Mesendoderm (in vitro differentiated cells): ENCODE data around the gene KLK6.
"Not testable (repeated sequence)": the region's sequence is repeated elsewhere in the genome, so short reads cannot be mapped to it uniquely, and the experiment has no call there.

Experiments
- DNase-seq: peaks from one replicate; pipeline ENCODE4 v3.0.0; 2013
- H2AK5ac ChIP-seq: 2 replicates; pipeline ENCODE4 v1.6.1; 2013; ENCODE audit warnings: low read length, inconsistent platforms
- H2BK120ac ChIP-seq: 2 replicates; pipeline ENCODE4 v1.6.1; 2013; ENCODE audit warnings: low read depth, mild to moderate bottlenecking, low read length, moderate library complexity, mixed read lengths
- H2BK15ac ChIP-seq: replicated peaks from 2 replicates; pipeline ENCODE4 v1.6.1; 2013; ENCODE audit warnings: low read depth, mild to moderate bottlenecking, moderate library complexity
- H2BK5ac ChIP-seq: 2 replicates; pipeline ENCODE4 v1.6.1; 2013; ENCODE audit warnings: low read length, inconsistent platforms
- H3K18ac ChIP-seq: 2 replicates; pipeline ENCODE4 v1.6.1; 2013; ENCODE audit warnings: mild to moderate bottlenecking, low read length, mixed read lengths
- H3K23ac ChIP-seq: one replicate; pipeline ENCODE4 v1.6.1; 2013; ENCODE audit warnings: low read length
- H3K27ac ChIP-seq: 2 replicates; pipeline ENCODE4 v1.5.1; 2013; ENCODE audit warnings: low read depth, mild to moderate bottlenecking, inconsistent platforms, low read length, moderate library complexity
- H3K27me3 ChIP-seq: 2 replicates; pipeline ENCODE4 v1.6.1; 2013; ENCODE audit warnings: low read length, control low read depth, mild to moderate bottlenecking, inconsistent platforms; ENCODE audit not compliant: insufficient read depth, poor library complexity
- H3K36me3 ChIP-seq: 2 replicates; pipeline ENCODE4 v1.6.1; 2013; ENCODE audit warnings: low read length, inconsistent platforms; ENCODE audit not compliant: control insufficient read depth, insufficient read depth
- H3K4ac ChIP-seq: one replicate; pipeline ENCODE4 v1.6.1; 2013; ENCODE audit warnings: low read depth, mild to moderate bottlenecking, low read length, moderate library complexity
- H3K4me1 ChIP-seq: 2 replicates; pipeline ENCODE4 v1.6.1; 2013; ENCODE audit warnings: low read depth, low read length, inconsistent platforms; ENCODE audit not compliant: control insufficient read depth
- H3K4me2 ChIP-seq: 2 replicates; pipeline ENCODE4 v1.6.1; 2013; ENCODE audit warnings: low read length
- H3K4me3 ChIP-seq: 2 replicates; pipeline ENCODE4 v1.5.1; 2013; ENCODE audit warnings: mild to moderate bottlenecking, low read length
- H3K56ac ChIP-seq: one replicate; pipeline ENCODE4 v1.6.1; 2013; ENCODE audit warnings: low read length
- H3K79me1 ChIP-seq: 2 replicates; pipeline ENCODE4 v1.6.1; 2013; ENCODE audit warnings: low read length, inconsistent platforms
- H3K79me2 ChIP-seq: 2 replicates; pipeline ENCODE4 v1.6.1; 2013; ENCODE audit warnings: mild to moderate bottlenecking, low read length; ENCODE audit not compliant: control insufficient read depth, insufficient read depth
- H3K9ac ChIP-seq: 2 replicates; pipeline ENCODE4 v1.6.1; 2013; ENCODE audit warnings: low read length, inconsistent platforms
- H4K5ac ChIP-seq: one replicate; pipeline ENCODE4 v1.6.1; 2013; ENCODE audit warnings: low read length
- H4K8ac ChIP-seq: one replicate; pipeline ENCODE4 v1.6.1; 2013; ENCODE audit warnings: low read depth, mild to moderate bottlenecking, control low read depth, low read length, moderate library complexity
- WGBS: extraction: QIAGEN DNeasy Blood & Tissue Kit; methylation state at CpG from one replicate; pipeline ENCODE4 v1.1.7; 2013; ENCODE audit warnings: low lambda C conversion rate, missing lambda C conversion rate; ENCODE audit not compliant: insufficient coverage; ENCODE audit errors: extremely low coverage; 5-methylcytosine and 5-hydroxymethylcytosine counted together

The KLK6 gene

DNA sequence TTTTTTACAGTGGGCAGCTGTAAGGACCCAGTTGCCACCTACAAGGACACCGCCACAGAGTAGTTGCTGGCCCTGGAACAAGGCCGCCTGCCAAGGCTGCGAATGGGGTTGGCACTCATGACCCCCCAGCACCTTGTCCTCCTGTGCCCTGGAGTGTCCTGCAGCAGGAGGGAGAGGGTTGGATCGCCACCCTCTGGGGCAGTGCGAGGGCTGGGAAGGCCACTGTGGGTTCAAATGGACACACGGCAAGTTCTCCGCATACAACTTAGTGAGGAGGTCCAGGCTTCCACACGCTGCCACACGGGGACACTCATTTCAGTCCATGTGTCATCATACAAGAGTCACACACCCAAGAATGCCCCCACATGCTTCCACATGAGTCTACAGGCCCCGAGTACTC, 31.0 kb upstream of the KLK6 start:
- Histone ChIP-seq H3K36me3 (no peaks in the 10 kb centered on the region), H3K27me3 (no peaks in the 10 kb centered on the region), H3K4me1 (no peaks in the 10 kb centered on the region), H3K27ac (no peak overlapping the region), H3K56ac (no peak overlapping the region), H2BK15ac (no peak overlapping the region), H4K5ac (no peak overlapping the region), H3K79me1 (no peaks in the 10 kb centered on the region), H3K9ac (no peak overlapping the region), H3K4ac (no peak overlapping the region), H2BK5ac (no peak overlapping the region), H2AK5ac (no peak overlapping the region), H4K8ac (no peak overlapping the region), H3K18ac (no peak overlapping the region), H3K4me3 (no peak overlapping the region), H3K79me2 (no peaks in the 10 kb centered on the region), H2BK120ac (no peak overlapping the region), H3K23ac (no peak overlapping the region), H3K4me2 (no peak overlapping the region)
- WGBS: no CpG with 5 or more reads among the region's 10 CpGs
- no peak for DNase-seq

GRCh38 chr19:50998686-50999085, 29.3 kb upstream of the KLK6 start:
- Histone ChIP-seq H2BK5ac (no peak overlapping the region), H3K4me2 (no peak overlapping the region), H3K79me2 (no peaks in the 10 kb centered on the region), H2BK120ac (no peak overlapping the region), H3K27me3 (no peaks in the 10 kb centered on the region), H3K4ac (no peak overlapping the region), H3K36me3 (no peaks in the 10 kb centered on the region), H3K27ac (no peak overlapping the region), H3K4me1 (no peaks in the 10 kb centered on the region), H3K4me3 (no peak overlapping the region), H3K23ac (no peak overlapping the region), H3K9ac (no peak overlapping the region), H4K5ac (no peak overlapping the region), H3K79me1 (no peaks in the 10 kb centered on the region), H3K56ac (no peak overlapping the region), H2AK5ac (no peak overlapping the region), H3K18ac (no peak overlapping the region), H4K8ac (no peak overlapping the region), H2BK15ac (no peak overlapping the region)
- DNase-seq: no peak
- WGBS: no CpG with 5 or more reads among the region's 4 CpGs

- WGBS: 100% methylated on average over 2 of the region's 5 CpGs
- no peaks in the 10 kb centered on the region for H3K4me1 ChIP-seq
- H3K18ac ChIP-seq: no peak overlapping the region
These were observed 28.7 kb upstream of the KLK6 start for GRCh38 chr19:50998061-50998460.

GRCh38 chr19:50994129-50994528, 24.7 kb upstream of the KLK6 start:
- H2BK5ac ChIP-seq: no peak overlapping the region
- no peak overlapping the region for H2BK15ac ChIP-seq
- no peaks in the 10 kb centered on the region for H3K79me2 ChIP-seq
- H3K4me3 ChIP-seq: no peak overlapping the region
- H4K5ac ChIP-seq: no peak overlapping the region
- no CpG with 5 or more reads among the region's 2 CpGs for WGBS
- no peaks in the 10 kb centered on the region for H3K79me1 ChIP-seq
- H3K9ac ChIP-seq: no peak overlapping the region
- no peak overlapping the region for H3K56ac ChIP-seq
- peak; percentile 45 for DNase-seq
- no peaks in the 10 kb centered on the region for H3K27me3 ChIP-seq
- H4K8ac ChIP-seq: no peak overlapping the region
- H2AK5ac ChIP-seq: no peak overlapping the region
- H3K23ac ChIP-seq: no peak overlapping the region
- no peaks in the 10 kb centered on the region for H3K4me1 ChIP-seq
- H3K36me3 ChIP-seq: no peaks in the 10 kb centered on the region
- H3K27ac ChIP-seq: no peak overlapping the region
- no peak overlapping the region for H3K4ac ChIP-seq
- no peak overlapping the region for H2BK120ac ChIP-seq
- no peak overlapping the region for H3K4me2 ChIP-seq
- H3K18ac ChIP-seq: no peak overlapping the region

More at GRCh38 chr19:50998061-50998460, 28.7 kb upstream of the KLK6 start:
- H3K23ac ChIP-seq: no peak overlapping the region
- no peak overlapping the region for H2BK5ac ChIP-seq
- H2AK5ac ChIP-seq: no peak overlapping the region
- H3K79me2 ChIP-seq: no peaks in the 10 kb centered on the region
- no peak for DNase-seq
- H2BK15ac ChIP-seq: no peak overlapping the region
- H3K4me3 ChIP-seq: no peak overlapping the region
- H3K9ac ChIP-seq: no peak overlapping the region
- no peak overlapping the region for H4K5ac ChIP-seq
- no peaks in the 10 kb centered on the region for H3K36me3 ChIP-seq
- H3K4ac ChIP-seq: no peak overlapping the region
- no peaks in the 10 kb centered on the region for H3K79me1 ChIP-seq
- H3K56ac ChIP-seq: no peak overlapping the region
- no peak overlapping the region for H3K4me2 ChIP-seq
- H4K8ac ChIP-seq: no peak overlapping the region
- no peaks in the 10 kb centered on the region for H3K27me3 ChIP-seq
- no peak overlapping the region for H2BK120ac ChIP-seq
- no peak overlapping the region for H3K27ac ChIP-seq

DNA sequence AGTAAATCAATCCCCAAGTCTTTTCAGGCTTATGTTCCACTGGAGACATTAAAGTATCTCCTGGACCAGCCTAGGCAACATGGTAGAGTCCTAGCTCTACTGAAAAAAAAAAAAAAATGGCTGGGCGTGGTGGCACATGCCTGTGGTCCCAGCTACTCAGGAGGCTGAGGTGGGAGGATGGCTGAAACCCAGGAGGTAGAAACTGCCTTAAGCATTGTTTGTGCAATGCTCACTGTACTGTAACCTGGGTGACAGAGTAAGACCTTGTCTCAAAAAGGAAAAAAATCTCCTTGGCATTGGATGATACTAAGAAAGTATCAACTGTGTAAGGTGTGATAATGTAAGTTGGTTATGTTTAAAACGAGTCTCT, 23.3 kb upstream of the KLK6 start:
- WGBS: 100% methylated on average over 1 of the region's 2 CpGs
- Histone ChIP-seq H2AK5ac (no peak overlapping the region), H3K18ac (no peak overlapping the region)

DNA sequence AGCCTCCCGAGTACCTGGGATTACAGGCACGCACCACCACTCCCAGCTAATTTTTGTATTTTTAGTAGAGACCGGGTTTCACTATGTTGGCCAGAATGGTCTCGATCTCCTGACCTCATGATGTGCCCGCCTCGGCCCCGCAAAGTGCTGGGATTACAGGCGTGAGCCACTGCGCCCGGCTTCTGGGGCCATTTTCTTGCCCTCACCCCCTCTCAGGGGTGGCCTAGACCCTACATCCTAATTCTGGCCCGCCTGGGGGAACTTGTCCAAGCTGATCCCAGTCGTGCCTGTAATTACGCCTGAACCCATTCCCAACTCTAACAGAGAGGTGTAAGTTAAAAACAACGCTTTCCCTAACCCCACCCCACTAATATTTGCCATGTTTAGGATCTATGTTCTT, 15.0 kb upstream of the KLK6 start:
- H3K23ac ChIP-seq, H3K9ac ChIP-seq, H3K27ac ChIP-seq, H3K4me3 ChIP-seq, H3K36me3 ChIP-seq, H3K56ac ChIP-seq, H4K5ac ChIP-seq, H3K4me2 ChIP-seq, H3K4ac ChIP-seq, H3K4me1 ChIP-seq, H3K27me3 ChIP-seq, H3K79me2 ChIP-seq, H3K18ac ChIP-seq, H2BK5ac ChIP-seq, H4K8ac ChIP-seq, H3K79me1 ChIP-seq, H2BK15ac ChIP-seq, H2AK5ac ChIP-seq, H2BK120ac ChIP-seq, DNase-seq: not testable (repeated sequence)
- no CpG with 5 or more reads among the region's 14 CpGs for WGBS

More for the DNA sequence above, 23.3 kb upstream of the KLK6 start:
- H3K9ac ChIP-seq: no peak overlapping the region
- no peak overlapping the region for H2BK5ac ChIP-seq
- no peak overlapping the region for H2BK15ac ChIP-seq
- H2BK120ac ChIP-seq: no peak overlapping the region
- no peak overlapping the region for H3K27ac ChIP-seq
- no peak overlapping the region for H3K23ac ChIP-seq
- no peak for DNase-seq
- H3K36me3 ChIP-seq: no peaks in the 10 kb centered on the region
- H3K4ac ChIP-seq: no peak overlapping the region
- H4K5ac ChIP-seq: no peak overlapping the region
- H3K27me3 ChIP-seq: no peaks in the 10 kb centered on the region
- H3K79me1 ChIP-seq: no peaks in the 10 kb centered on the region
- no peak overlapping the region for H4K8ac ChIP-seq
- H3K4me3 ChIP-seq: no peak overlapping the region
- H3K4me1 ChIP-seq: no peaks in the 10 kb centered on the region
- H3K4me2 ChIP-seq: no peak overlapping the region
- H3K56ac ChIP-seq: no peak overlapping the region
- no peaks in the 10 kb centered on the region for H3K79me2 ChIP-seq
